22Rv1 (cell line): Measurements from ENCODE around the gene LTC4S.

Source experiments
- ZFX ChIP-seq: fragments of 450-650 bp; IDR thresholded peaks from 2 replicates; pipeline ENCODE4 v1.6.1; 2017; ENCODE audit warnings: antibody characterized with exemption, borderline replicate concordance
- TF ChIP-seq, protein P1 (sequence below): fragments of 450-650 bp; IDR thresholded peaks from 2 replicates; pipeline ENCODE4 v1.5.1; 2017; ENCODE audit warnings: mild to moderate bottlenecking

DNA sequence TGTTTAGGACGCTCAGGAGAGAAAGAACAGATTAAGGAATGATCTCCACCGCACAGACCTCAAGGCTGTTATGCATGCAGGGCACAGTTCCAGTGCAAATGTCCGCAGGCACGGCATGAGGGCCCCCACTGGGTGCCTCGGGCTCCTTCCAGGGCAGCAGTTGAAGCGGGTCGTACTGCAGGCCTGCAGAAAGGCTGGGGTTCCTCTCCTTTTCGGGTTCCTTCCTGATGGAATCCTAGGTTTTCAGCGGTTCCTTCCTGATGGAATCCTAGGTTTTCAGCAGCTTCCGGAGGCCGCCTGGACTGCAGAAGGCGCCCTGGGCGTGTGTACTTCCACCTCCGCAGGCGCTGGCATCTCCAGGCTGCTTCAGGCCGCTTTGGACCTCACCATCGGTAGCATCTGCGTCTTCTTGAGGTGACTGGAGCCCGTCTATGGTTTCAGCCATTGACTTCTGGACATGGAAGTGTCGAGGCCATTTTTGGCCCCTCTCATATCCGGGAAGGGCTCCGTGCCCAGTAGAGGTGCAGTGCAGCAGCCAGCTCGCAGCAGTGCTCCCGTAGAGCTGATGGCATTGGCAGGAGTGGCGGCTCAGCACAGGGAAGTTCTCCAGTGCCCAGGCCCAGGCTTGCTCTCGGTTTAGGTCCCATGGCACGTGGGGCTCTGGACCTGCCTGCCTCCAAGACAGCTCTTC lies 18.5 kb downstream of the LTC4S start:
- TF ChIP-seq, protein P1, sequence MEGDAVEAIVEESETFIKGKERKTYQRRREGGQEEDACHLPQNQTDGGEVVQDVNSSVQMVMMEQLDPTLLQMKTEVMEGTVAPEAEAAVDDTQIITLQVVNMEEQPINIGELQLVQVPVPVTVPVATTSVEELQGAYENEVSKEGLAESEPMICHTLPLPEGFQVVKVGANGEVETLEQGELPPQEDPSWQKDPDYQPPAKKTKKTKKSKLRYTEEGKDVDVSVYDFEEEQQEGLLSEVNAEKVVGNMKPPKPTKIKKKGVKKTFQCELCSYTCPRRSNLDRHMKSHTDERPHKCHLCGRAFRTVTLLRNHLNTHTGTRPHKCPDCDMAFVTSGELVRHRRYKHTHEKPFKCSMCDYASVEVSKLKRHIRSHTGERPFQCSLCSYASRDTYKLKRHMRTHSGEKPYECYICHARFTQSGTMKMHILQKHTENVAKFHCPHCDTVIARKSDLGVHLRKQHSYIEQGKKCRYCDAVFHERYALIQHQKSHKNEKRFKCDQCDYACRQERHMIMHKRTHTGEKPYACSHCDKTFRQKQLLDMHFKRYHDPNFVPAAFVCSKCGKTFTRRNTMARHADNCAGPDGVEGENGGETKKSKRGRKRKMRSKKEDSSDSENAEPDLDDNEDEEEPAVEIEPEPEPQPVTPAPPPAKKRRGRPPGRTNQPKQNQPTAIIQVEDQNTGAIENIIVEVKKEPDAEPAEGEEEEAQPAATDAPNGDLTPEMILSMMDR = no peak
- no peak for TF ChIP-seq ZFX
